GM21381 (cell line): ENCODE data around the gene CAMK1G.

ENCODE experiments used
- ATAC-seq: cut with Tn5 transposase; IDR thresholded peaks from one replicate; pipeline ENCODE4 v1.9.1; 2021; ENCODE audit warnings: mild to moderate bottlenecking, moderate library complexity; ENCODE audit not compliant: unreplicated experiment

Gene CAMK1G

DNA sequence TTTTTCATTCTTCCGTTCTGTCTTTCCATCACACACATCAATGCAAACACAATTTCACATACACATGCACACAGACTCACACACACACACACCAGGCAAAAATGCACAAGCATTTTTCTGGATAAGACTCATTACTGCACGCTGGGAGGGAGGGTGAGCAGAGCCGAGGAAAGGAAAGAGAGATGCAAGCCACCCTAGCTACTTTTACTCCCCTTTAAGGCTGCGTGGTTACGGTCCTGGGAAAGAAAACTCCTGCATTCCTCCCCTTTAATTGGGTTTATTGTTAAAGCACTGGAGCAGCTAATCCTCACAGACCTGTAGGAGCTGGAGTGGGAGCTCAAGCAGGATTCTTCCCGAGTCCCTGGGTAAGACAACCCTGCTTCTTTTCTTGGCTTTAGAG lies at the start of gene CAMK1G:
Gene CAMK1G, plus strand, starts transcription at position 307 of the 400 bp plus-strand sequence. CDS start 11,270 bp downstream, outside the sequence.
- ATAC-seq, result no peak

DNA sequence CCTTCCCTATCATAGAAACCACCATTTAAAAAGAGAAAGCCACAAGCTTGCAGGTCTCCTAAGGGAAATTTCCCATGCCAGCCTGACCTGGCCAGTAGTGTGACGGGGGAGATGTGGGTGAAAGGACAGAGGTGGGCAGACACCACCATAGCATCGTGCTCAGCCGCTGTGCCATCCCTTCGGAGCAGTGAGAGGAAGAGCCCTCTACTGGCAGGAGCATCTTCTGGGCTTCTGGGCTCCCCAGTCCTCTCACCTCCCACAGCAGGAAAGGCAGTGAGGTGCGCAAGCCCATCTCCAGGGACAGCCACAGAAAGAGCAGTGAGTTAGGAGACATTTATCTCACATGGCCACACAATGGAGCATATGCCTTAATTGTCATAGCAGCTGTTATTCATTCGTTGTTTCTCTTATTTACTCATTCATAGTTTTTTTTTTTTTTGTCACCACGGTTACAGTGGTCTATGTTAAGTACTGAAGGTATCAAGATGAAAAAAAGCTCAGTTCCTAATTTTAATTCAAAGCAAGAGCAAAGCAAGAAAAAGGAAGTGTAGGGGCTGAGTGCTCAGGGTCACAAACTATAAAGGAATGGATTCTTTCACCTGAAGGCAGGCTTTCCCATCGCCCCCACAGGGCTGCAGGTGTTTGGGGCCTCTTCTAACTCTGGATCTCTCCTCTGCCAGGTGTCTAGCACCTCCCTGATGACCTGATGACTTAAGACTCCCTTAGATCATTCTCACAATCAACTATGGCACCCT lies 48.8 kb upstream of the CAMK1G start:
- no peak for ATAC-seq

DNA sequence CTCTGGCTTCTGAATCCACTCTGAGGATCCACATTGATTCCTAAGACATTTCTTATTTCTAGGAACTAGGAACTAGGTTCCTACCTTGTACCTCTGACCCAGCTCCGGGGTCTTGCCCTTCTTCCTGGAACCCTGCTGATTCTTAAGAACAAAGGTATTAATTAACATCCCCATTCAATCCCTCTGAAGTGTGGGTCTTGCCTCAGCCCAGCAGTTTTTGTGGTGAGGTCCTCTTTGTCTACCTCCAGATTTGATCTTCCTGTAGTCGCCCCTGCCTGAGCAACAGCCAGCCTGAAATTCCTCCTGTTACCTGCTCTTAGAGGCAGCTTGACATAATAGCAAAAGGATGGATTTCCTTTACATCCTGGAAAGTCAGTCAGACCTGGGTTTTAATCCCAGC lies 46.7 kb upstream of the CAMK1G start:
- ATAC-seq, result no peak

DNA sequence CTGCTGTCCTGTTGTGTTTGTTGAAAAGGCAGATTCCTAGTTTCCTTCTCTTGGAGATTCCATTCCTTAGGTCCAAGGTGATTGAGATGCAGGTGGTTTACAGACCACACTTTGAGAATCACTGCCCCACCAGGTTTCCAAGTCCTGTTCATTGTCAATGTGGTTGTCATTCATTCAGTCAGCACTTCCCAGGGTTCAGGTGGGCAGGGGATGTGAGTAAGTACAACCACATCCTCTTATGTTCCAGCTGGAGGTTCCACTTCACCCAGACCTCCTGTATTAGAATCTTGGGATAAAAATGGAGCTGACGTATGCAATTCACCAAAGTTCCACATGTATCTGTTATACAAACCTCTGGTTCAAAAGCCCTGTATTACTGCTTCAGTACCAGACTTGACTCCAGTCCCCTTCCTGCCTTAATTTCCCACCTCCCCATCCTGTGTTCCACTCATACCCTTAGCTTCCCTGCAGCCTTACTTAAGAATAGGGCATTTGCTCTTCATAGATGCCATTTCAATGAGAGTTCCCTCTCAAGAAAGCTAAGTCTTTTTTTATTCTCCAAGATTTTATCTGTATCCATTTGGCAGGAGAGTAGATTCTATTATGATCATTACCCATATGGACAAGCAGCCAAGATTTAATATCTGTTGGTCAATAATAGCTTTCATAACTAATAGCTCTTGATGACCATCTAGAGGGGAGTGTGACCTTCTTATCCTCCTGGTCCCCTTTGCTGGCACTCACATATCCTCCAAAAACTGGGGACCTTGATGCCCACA lies 46.0 kb upstream of the CAMK1G start:
- ATAC-seq, result no peak

DNA sequence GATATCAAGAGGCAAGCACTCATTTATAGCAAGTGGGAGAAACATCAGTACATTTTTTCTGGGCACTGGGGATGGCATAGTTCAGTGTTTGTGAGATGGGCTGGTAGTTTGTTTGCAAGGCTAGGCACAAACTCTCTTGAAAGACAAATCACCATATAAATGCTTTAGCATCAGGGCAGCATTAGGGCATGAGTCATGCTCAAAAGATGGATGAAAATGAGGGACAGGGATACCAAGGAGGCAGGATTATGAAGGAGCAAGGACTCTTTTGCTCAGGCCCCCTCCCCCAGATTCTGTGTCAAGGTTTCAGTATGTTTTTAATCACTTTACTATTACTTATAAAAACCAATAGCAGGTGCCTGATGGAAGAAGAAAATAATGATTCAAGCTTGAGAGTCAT lies 43.9 kb upstream of the CAMK1G start:
- ATAC-seq, result no peak

DNA sequence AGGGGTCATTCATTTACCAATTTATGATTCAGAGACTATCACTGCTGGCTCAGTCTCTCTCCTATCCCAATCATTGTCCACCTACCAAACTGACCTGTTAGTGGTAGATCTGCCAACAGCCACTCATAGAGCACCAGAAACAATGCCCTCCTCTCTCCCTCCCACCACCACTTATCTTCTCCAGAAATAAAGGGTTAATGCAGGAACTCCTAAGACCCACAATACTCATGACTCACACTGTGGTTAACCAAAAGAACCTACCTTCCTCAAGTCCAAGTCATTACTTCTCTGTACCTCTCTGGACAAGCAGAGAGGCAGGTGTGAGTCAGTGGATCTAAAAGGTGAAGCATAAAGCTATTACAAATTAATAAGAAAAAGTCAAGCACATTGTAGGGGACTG lies 40.9 kb upstream of the CAMK1G start:
- no peak for ATAC-seq

DNA sequence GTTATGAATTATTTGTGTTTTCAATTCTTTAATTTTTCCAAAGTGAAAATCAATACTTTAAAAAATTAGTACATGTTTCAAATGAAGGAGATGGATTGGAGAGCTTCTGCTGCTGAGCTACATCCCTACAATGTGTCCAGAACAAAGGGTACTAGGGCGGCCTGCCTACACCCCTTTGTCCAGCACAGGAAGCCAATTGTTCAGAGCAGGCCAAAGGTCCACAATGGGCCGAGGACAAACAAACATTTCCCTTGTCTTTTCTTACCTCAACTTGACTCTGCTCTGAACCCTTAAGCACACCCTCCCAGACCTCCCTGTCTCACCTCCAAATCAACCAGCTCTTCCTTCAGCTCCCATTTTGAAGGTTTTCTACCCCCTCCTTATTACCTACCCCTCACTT lies 39.4 kb upstream of the CAMK1G start:
- no peak for ATAC-seq

DNA sequence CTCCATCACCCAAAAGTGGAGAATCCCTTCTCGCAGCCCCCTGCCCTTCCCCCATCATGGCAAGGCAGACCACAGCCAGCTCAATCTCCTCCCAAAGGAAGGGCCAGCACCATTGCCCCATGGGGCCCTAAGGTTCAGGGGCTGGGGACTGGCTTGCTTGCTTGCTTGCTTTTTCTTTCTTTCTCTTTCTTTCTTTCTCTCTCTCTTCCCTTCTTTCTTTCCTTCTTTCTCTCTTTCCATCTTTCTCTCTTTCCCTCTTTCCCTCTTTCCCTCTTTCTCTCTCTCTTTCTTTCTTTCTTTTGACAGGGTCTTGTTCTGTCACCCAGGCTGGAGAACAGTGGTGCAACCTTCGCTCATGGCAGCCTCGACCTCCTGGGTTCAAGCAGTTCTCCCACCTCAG lies 38.1 kb upstream of the CAMK1G start:
- no peak for ATAC-seq

DNA sequence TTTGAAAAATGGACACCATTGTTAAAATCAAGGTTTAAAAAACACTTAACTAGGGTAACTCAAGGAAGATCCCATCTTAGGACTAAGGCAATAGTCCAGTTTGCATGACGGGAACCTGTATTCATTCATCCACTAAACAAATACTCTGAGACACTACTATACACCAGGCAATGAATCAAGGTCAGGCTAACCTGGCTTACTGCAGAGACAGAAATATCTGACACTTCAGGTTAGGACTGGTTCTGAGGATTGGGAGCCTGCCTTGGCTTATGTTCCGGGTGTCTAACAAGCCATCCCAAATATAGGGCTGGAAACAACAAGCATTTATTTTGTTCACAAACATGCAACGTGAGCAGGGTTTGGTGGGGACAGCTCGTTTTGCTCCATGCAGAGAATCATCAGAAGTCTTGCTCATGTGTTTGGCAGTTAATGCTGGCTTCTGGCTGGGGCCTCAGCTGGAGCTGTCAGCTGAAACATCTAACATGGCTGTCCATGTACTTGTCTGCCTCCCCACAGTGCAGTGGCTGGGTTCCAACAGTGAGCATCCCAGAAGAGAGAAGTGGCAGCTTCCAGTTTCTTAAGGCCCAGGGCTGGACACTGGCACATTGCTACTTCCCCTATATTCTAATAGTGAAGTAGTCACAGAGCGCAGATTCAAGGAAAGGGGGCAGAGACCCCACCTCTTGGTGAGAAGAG lies 37.0 kb upstream of the CAMK1G start:
- no peak for ATAC-seq

DNA sequence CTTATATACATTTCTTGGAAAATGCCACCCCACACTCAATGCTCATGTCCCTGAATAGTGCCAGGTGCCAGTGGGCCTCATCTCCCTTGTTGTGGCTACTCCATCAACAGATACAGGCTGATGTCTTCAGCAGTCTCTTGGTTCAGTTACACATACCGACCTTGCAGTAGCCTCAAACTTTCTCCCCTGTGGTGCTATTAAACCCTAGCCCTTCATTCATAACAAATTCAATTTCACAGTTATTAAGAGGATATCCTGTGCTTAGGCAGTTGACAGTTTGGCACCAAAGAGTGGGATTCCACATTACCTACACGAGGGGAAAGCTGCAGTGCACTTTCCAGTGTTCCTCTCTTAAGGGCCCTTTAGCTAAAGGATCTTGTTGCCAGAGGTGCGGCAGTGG lies 35.9 kb upstream of the CAMK1G start:
- no peak for ATAC-seq

DNA sequence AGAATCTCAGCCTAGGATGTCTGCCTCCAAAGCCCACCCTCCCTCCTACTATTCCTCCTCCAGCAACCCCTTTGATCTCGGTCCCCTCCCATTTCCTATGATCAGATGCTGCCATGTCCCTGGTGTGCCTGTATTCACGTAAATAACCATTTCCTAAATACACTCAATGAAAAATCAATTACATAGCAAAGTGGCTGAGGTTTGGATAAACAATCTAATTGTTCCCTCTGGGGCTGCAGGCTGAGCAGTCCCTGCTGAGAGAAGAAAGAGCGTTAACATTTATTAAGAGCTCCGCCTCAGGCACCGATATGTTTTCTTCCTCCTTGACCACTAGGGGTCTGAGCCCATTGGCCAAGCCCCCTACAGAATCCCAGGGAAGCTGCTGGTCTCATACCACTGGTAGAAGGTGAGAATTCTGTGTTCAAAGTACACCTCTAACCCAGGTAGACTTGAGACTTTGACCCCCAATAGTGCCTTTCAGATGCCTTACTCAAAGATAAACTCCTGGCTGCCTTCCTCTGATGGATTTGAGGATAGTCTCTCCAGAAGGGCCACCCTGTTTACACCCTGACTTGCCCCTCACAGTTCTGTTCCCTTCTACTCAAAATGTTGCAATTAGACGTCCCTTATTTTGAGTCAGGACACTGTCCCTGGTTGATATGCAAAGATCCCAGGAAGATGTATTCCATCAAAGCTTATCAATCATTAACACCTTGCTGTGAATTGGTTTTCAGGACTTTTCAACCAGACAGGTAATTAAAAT lies 33.9 kb upstream of the CAMK1G start:
- no peak for ATAC-seq

DNA sequence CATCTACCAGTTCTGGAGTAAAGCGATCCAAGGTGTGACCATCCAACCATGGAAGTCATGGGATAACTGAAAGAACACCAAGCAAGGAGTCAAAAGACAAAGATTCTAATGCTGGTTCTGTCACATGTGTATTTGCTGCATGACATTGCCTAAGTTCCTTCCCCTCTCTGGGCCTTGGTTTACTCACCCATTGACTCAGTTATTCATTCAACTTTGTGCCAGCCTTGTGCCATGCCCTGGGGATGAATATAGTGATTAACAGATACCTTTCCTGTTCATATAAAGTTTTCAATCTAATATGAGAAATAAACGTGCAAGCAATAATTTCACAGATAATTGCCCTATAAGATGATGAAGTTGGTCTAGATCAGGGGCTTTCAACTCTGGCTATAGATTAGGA lies 33.0 kb upstream of the CAMK1G start:
- no peak for ATAC-seq

DNA sequence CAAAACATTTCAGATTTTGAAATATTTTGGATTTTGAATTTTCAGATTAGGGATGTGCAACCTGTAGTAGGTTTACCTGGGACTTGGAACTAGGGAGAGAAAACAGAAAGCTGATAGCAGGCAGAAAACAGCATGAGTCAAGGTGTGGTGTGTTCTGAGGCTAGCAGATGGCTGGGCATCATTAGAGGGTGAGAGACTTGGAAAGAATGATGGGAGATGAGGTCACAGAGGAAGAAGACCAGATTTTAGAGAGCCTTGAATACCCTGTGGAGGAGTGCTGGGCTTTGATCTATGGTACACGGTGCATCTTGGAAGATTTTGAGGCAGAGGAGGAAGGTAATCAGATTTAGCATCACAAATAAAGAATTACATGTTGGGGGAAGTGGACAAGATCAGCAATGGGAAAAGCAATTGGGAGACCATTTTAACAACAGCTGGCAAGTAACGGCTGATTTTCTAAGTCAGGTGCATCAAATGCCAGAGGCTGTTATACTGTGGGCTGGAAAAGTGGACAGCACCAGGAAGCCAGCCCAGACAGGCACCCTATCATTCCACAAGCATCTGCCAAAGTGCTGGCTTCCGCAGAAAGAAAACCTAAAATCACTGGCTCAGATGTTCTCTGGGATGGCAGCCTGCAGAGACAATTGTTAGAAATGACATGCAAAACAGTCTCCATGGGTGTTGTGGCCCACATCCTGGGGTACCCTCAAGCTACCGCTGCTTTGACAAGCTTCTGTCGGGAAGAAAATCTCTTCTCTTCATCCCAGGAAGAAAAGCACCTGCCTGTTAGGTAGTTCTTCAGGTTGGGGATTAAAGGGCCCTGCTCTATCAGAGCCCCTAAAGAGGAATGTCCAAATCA lies 30.9 kb upstream of the CAMK1G start:
- no peak for ATAC-seq

DNA sequence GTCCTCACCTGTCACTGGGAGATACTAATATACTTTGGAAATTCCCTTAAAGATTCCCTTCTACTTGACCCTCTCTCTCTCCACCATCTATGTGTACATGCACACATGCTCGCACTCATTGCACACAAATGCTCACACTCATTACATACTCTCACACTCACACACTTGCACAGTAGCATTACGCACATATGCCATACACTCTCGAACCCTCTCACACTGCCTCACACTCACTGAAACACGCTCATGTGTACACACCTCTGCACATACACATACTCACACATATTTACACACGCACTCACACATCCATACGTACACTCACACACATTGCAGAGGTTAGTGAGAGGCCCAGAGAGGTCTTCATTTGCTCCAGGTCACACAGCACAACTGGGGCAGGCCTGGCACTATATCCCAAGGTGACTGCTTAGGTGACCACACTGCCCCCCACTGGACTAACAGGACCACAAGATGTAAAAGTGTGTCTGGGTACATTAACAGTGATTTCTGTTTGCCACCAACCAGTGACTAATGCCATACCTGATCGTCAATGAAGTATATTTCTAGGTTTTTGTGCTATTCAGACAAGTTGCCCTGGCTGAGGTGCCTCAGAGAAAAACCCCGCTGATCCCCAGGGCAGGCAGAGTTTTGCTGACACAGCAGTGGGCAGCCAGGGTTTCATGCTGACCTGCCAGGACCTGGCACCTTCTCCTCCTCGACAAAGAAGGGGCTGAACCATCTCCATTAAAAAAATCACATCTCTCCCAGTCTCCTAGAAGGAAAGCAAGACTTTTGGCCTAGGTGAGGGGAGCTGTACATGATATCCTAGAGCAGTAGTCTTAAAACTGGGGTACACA lies 28.5 kb upstream of the CAMK1G start:
- no peak for ATAC-seq

DNA sequence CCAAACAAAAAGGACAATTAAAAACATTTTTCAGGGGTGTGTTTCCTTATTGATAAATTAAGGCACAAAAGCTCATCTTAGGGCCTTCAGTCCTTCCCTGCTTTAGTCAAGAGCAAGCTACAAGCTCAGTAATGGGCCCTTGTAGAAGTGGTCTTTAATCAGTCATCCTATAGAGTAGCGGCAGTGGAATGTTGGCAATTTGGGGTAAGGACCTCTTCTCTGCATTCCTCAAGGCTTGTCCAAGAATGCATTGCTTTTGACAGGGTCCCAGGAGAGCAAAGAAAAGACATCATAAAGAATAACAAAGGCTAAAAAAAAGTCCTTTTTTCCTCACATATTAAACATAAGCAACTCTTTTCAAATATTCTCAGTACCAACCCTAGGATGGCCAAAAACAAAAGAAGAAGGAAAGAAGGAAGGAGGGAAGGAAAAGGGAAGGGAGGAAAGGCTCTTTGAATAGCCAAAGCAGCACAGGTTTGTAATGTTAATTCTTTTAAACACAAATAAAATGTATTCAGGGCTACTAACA lies 27.3 kb upstream of the CAMK1G start:
- ATAC-seq, result no peak

DNA sequence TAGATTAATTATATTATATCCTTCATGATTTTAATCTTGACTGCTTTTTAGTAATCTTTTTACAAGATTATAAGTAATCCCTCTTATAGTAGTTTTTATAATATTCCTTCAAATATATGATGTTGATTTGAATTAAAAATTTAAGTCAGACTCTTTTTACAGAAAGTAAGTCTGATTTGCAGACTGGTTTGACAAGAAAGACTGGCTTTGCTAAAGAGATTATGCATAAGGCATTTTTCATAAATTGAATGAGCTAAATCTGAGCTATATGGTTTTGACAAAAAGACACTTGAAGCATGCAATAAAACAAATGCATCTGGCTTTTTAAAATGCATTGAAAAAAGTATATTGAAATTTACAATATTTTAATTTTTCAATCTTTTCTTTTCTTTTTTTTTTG lies 26.3 kb upstream of the CAMK1G start:
- no peak for ATAC-seq

DNA sequence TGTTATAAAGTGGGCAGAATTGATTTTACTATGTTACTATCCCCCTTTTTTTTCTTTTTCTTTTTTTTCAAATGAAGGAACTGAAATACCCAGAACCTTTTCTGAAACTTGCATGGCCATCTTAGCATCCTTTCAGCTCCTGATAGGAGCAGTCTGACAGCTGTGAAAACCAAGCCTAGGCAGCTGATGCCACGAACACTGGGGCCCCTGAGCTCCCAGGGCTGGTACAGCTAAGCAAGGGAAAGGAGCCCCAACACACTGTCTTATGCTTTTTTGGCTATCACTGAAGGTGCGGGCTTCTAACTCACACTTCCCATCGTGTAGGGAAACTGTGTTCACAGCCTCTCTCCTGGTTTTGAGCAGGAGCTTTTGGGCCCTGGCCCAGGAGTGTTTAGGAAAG lies 23.0 kb upstream of the CAMK1G start:
- ATAC-seq, result no peak

DNA sequence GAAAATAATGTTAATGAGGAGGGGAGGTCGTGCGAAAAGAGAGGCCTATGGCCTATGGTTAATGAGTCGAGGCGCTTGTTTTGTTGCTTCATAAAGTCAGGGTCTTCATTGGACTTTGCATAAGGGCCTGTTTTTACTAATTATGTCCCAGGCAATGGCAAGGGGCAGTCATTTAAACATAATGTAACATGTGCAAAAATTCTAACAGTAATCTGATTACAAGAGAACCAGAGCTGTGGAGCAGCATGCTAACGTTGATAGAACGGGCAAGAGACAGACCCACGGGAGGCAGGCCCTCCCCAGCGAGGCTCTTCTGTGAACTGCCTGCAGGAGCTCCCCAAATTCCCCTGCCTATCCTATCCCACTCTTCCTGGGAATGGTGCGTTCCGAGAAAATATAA lies 22.6 kb upstream of the CAMK1G start:
- ATAC-seq, result no peak

DNA sequence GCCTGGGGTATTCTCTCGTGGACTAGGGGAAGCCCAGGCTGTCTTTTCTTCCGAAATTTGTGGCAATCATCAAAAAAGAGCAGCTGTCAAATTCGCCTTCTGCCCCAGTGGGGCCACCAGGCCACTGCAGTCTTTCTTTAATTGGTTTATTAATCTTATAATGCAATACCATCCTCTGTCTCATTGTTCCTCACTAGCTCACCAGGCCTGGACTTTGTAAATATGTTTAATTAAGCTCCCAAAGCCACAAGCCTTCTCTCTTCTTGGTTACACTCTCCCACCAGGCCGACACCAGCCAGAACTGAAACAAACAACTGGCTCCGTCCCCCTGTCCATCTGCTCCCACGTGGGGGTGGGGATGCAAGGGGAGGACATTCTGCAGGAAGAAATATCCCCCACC lies 22.0 kb upstream of the CAMK1G start:
- no peak for ATAC-seq
